Fibroblast of villous mesenchyme (primary cell): Measurements from ENCODE around the gene F11R. TPM values are rescaled to one million over a fixed set of nuclear protein-coding genes. Genes with fewer than 3 reads are reported as not detected.
A peak's percentile ranks its signal among the peaks of the same experiment; 100 is the strongest.

ENCODE experiments used
- DNase-seq: peaks from one replicate; pipeline ENCODE4 v3.0.0-alpha.2; 2010; ENCODE audit warnings: low read depth
- H3K4me3 ChIP-seq: 2 replicates; pipeline ENCODE4 v1.5.1; 2011; ENCODE audit warnings: low read depth, mild to moderate bottlenecking, low read length
- total RNA-seq: library from RNA; depleted of rRNA; stranded (reverse); fragments of >200 nt; gene quantifications from 2 replicates; pipeline ENCODE4 v1.2.3, GENCODE V29; 2012
- TF ChIP-seq, protein P1 (sequence below): IDR thresholded peaks from 2 replicates; pipeline ENCODE4 v1.5.1; 2012; ENCODE audit warnings: low read depth, mild to moderate bottlenecking, low read length; ENCODE audit not compliant: insufficient read depth

The F11R gene
- total RNA-seq, 1 donor, result 5.6 TPM

- TF ChIP-seq, protein P1, sequence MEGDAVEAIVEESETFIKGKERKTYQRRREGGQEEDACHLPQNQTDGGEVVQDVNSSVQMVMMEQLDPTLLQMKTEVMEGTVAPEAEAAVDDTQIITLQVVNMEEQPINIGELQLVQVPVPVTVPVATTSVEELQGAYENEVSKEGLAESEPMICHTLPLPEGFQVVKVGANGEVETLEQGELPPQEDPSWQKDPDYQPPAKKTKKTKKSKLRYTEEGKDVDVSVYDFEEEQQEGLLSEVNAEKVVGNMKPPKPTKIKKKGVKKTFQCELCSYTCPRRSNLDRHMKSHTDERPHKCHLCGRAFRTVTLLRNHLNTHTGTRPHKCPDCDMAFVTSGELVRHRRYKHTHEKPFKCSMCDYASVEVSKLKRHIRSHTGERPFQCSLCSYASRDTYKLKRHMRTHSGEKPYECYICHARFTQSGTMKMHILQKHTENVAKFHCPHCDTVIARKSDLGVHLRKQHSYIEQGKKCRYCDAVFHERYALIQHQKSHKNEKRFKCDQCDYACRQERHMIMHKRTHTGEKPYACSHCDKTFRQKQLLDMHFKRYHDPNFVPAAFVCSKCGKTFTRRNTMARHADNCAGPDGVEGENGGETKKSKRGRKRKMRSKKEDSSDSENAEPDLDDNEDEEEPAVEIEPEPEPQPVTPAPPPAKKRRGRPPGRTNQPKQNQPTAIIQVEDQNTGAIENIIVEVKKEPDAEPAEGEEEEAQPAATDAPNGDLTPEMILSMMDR, result no peak
- no peak for DNase-seq
- no peak overlapping the region for H3K4me3 ChIP-seq
Measured at GRCh38 chr1:161039546-161039945, 18.6 kb upstream of the F11R start.

- DNase-seq, result no peak
- TF ChIP-seq, protein P1, result no peak
- H3K4me3 ChIP-seq, result no peak overlapping the region
Measured at GRCh38 chr1:161039154-161039545, 18.2 kb upstream of the F11R start.

- TF ChIP-seq, protein P1, result no peak
- DNase-seq, result no peak
Measured at GRCh38 chr1:161038523-161039153, 17.7 kb upstream of the F11R start, which contains the start of gene TSTD1. Gene TSTD1, minus strand, starts transcription at chr1:161038964. Its CDS starts 75 bp downstream, at chr1:161038889.

GRCh38 chr1:161037661-161038522 is 16.9 kb upstream of the F11R start:
- peak overlapping the region; percentile 44 for H3K4me3 ChIP-seq
- no peak for DNase-seq
- TF ChIP-seq, protein P1, result no peak

More at GRCh38 chr1:161038523-161039153, 17.7 kb upstream of the F11R start, which contains the start of gene TSTD1:
- peak within 1 kb of the TSS; percentile 44 for H3K4me3 ChIP-seq

DNA sequence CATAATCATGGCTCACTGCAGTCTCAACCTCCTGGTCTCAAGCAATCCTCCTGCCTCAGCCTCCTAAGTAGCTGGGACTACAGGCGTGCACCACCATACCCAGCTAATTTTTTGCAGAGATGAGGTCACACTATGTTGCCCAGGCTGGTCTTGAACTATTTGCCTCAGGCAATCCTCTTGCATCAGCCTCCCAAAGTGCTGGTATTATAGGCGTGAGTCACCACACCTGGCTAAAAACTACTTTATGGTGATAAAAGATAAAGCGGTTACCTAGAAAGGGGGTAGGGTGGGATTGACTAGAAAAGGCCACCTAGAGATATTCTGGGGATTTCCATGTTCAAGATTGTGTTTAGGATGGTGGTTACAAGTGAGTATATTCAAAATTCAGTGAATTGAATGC is 12.8 kb upstream of the F11R start:
- DNase-seq, result no peak
- TF ChIP-seq, protein P1, result no peak
- no peak overlapping the region for H3K4me3 ChIP-seq

GRCh38 chr1:161032409-161032808 is 11.5 kb upstream of the F11R start:
- peak; percentile 19 for DNase-seq
- TF ChIP-seq, protein P1, result no peak
- no peak overlapping the region for H3K4me3 ChIP-seq
